Nucleus accumbens (tissue), 56 donors: ENCODE measurements around the gene MBD5.

ENCODE experiments used
- DNase-seq, 56 donors: peaks; one replicate each; lab custom pipeline; 2025; lab: John Stamatoyannopoulos, UW

The MBD5 gene

DNA sequence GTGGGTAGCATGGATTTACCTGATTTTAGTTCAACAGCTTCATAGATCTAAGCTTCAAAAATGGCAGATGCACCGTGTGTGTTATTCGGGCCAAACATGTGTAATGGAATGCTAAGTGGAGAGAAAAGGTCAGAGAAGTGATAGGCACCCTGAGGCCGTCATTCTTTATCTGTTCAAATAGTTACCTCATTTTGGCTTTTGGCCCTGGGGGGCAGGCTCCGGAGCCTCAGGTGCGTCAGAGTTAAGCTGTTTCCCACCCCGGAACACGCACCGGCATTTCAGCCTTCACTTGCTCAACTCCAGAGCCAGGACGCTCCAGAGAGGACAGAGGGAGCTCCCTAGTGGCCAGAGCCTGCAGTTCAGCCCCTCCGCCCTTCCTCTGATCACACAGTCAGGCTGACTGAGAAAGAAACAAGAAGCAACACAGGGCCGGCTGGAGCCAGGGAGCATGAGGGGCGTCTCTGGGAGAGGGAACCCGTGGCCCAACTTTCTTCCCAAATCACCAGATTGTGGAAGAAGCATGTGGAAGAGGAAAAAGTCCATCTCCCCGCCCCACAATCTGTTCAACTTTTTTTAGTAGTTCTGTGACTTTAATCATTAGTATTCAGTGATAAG, 488.5 kb downstream of the MBD5 start:
- peak in 50 of 56 donors; percentile 18 to 82 (median 53) for DNase-seq

DNA sequence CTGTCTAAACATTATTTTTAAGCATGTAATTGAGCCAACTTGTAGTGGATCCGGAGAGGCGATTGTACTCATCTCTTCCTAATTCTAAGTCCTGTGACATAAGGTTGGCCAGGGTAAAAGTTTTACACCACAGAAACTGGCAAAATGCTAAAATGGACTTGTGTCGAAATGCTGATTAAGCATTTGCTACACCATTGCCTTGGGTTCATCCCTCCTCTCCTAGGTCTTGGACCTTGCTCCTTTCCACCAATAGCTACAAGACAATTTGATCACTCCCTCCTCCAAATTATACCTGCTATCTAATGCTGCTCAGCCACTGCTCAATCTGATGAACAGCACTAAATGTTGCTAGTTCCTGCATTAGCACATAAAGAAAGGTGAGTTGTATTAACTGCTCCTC, 491.0 kb downstream of the MBD5 start:
- no peak for DNase-seq

DNA sequence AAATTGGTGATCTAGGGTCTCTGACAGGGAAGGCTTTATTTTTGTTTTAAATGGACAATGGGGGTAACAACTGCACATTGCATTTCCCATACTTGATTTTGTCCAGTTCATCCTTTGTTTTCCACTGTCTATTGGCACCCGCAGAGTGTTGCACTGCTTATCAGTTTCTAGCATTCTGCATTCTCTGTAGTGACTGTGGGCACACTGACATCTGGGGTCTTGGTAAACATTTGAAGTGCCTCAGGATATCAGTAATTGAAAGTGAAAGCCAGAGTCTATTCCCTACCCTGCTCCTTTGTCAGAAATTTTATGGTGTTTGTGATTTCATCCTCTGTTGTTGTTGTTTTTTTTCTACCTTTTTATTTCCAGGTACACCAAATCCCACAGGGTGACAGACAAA, 491.6 kb downstream of the MBD5 start:
- DNase-seq: no peak

DNA sequence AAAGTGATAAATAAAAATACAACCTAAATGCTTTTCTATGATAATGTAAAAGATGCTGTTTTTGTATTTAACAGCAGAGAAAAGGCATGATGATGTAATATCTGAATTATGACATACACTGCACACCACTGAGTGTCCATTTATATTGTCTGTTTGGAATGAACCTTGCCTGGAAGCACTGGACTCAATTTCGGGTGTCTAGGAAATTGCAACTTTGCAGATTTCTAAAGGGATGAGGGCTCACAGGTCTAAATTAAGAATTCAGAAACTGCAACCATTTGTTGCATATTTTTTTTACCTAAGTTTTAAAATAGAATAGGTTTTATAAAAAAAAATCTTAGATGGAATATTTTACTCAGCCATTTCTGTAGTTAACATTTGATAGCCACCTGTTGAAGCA, 492.5 kb downstream of the MBD5 start:
- no peak for DNase-seq

DNA sequence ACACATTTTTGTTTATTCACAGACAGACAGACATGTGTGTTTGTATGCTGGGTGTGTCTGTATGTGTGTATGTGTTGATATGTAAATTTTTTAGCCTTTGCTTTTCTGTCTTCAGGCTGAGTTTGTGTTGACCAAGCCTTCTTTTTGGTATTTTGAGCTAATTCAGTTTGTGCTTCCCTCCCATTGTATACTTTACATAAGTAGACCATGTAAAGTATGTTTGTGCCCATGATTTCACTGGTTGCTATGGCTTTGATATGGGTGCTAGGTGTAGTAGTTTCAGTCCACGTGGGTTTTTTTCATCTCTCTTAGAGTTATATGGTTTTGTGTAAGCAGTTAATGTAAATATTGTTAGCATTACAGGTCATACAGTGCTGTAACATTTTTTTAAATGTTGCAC, 494.2 kb downstream of the MBD5 start:
- DNase-seq: no peak

DNA sequence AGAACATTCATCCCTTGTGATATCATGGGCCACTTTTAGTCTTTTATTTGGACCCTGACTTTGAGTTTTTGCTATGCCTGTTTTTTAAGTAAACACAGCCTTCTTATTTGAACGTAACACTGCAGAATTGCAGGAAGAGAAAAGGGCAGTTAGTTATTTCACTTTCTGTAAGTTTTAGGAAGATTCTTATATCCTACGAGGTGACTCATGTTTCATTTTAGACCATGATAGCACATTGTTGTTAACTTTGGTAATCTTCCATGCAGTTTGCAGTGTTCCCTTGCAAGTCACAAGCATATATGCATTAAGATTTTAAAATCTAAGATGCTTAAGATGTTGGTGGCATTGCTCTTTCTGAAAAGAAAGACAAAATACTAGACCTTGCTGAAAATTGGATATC, 495.1 kb downstream of the MBD5 start:
- no peak for DNase-seq

DNA sequence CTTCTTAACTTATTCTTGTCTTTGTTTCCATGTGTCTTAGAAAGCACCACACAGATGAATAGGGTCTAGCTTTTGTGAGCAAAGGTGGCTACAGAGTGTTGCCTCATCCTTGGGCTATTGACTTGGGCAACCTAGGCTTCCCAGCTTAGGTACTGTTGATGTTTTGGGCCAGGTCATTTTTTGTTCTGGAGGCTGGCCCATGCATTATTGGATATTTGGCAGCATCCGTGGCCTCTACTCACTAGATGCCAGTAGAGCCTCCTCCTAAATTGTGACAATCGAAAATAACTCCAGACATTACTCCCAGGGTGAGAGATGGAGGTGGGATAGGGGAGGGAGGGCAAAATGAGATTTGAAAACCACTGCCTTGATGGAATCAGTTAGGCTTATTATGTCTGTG, 496.4 kb downstream of the MBD5 start:
- DNase-seq: no peak

DNA sequence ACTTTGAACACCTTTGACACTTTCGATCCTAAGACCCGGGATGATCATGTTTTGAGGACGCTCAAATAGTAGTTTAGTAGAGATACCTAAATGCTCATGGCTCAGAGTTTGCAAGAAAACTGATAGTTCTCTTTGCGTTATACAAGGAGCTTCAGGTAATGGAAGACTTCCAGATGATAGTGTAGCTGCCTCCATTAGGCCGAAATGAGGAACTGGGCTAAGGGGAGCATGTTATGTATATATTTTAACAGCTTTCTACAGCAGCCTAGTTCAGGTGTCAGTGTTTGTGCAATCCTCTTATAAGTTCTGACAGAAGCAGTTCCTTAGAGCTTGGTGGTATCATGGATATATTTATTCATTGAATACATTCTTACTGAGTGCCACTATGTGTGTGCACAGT, 496.9 kb downstream of the MBD5 start:
- no peak for DNase-seq

DNA sequence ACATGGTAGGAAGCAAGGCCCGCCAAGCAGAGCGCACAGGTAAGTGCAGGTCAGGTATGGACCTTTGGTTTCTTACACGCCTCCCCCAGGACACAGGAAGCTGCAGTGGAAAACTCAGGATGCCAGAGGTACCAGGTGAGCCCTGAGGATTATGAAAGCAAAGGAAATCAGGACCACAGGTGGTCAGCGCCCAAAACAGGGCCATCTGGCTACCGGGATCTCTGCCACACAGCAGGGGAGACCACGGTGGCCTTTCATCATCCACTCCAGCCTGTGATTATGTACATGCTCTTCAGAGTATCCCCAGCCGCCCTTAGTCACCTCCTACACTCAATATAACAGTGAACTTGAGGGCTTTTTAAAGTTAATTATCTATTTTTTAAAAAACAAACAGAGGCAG, 498.1 kb downstream of the MBD5 start:
- no peak for DNase-seq

DNA sequence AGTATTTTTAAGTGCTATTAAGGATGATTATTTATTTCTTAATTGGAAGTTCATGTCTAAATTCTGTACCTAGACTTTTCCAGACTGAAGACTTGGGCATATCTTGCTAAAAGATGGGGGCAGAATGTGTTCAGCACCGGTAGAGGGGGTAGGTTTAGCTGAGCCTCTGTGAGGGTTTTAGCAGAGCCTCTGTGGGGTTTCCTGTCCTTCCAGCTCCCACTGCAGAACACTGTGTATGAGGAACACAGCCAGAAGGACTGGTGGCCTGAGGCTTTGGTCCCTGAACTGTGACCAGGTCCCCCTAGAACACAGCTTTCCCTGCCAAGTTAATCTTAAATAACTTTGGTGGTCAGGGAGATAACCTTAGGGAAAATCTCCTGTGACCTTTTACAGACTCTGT, 500.3 kb downstream of the MBD5 start:
- no peak for DNase-seq

DNA sequence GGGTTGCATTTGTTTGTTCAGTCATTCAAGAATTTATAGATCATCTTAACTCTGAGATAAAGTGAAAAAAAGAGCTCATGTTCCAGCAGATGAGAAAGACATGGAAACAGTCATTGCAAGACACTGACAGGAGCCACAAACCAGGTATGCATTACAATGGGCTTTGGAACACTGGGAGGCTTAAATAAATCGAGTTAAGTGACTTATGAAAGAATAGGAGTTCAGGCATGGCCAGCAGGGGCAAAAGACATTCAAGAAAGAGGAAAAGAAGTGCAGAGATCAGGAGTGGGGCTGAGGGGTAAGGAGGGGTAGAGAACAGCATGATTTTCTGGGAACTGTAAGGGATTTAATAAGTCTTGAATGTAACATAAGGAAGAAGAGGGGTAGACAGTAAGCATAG, 502.4 kb downstream of the MBD5 start:
- DNase-seq: no peak

DNA sequence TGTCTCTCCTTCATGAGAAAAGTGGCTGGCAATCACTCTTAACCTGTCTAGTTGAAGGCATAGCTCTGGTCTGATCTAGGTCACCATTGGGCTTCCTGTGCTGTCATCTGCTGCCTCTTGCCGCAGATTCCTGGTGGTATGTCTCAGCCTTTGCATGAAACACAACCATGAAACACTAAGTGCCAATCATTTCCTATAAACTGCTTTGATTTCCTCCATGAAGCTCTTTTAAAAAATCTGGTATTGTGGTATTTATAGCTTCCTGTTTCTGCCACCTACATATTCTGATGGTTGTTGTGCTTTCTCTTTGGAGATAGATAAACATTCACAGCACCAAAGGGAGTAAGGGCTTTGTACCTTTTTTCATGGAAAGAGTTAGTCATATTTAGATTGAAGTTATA, 503.6 kb downstream of the MBD5 start:
- no peak for DNase-seq

DNA sequence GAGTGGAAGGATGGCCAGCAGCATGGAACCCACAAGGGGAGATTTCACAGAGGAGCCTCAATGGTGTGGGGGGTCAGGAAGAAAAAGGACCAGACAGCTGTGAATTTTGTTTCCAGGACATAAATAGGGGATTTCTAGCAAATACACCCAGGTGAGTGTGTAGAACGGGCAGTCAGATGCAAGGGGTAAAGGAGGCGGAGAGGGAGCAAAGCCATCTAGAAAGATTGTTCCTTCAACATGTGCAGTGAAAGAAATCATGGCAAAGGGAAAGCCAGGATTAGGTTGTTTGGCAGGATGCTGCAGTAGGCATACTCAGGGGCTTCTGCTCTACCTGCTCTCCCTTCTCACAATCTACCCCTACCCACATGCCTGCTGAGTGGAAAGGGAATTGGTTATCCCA, 504.2 kb downstream of the MBD5 start:
- DNase-seq: no peak

DNA sequence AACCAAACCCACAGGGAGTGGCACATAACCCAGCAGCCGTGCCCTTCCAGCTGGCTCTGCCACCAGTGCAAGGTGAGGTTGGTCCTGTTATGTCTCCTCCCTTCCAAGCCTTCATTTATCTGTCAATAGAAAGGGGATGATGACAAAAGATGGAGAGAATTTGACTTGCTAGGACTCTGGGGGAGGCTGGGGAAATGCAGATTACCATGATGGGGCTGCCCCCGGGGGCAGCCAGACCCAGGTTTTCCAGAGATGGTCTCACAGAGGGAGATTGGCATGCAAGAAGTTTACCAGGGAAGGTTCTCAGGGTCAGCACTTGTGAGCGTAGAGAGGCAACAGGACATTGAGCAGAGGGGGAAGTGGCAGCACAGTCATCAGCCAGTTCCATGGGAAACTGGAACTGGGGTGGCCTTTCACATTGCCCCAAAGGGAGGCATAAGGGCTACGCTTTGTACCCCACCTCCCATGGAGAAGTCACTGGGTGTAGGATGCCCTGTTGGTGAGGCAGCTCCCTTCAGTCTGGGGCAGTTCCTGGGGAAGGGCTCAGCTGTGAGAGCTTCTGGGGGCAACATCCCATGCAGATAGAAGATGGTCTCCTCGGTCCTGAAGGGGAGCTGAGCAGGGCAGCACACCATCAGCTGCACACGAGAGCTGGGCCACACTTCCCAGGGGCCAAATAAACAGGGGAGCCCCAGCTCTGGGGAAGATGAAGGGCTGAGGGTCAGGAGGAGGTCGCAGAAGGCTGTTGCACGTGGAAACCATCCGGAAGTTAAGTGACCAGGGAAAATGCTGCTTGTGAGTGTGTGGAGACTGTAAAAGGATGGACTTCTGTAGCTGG, 505.8 kb downstream of the MBD5 start:
- no peak for DNase-seq

DNA sequence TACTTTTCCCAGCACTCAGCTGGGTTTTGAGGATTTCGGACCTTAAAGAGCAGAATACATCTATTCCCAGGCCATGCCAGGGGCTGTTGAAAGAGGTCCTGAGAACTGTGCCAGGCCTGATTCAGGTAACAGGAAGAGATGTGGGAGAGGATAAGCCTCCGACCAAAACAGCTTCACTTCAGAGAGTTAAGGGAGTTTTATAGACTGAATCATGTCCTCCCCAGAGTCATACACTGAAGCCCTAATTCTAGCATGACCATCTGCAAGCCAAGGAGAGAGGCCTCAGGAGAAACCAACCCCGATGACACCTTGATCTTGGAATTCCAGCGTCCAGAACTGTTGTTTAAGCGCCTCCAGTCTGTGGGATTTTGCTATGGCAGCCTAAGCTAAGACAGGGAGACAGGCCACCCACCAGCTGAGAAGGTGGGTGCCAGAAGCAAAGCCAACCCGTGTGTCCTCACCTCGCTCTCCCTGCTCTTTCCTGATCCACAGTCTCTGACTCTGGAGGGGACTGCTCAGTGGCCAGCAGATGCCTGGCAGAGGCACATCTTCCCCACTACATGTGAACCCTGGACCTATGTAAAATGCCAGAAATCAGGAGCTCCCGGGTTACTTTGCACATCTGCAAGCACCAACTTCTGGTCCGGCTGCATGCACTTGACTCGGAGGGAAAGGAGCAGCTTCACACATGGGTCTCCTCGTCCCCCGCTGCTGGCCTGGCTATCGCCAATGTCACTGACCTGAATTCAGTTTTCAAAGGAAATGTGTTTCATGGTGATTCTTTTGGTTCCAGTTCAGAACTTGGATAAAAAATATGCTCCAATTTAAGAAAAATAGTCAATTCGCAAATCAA, 506.8 kb downstream of the MBD5 start:
- DNase-seq: no peak

DNA sequence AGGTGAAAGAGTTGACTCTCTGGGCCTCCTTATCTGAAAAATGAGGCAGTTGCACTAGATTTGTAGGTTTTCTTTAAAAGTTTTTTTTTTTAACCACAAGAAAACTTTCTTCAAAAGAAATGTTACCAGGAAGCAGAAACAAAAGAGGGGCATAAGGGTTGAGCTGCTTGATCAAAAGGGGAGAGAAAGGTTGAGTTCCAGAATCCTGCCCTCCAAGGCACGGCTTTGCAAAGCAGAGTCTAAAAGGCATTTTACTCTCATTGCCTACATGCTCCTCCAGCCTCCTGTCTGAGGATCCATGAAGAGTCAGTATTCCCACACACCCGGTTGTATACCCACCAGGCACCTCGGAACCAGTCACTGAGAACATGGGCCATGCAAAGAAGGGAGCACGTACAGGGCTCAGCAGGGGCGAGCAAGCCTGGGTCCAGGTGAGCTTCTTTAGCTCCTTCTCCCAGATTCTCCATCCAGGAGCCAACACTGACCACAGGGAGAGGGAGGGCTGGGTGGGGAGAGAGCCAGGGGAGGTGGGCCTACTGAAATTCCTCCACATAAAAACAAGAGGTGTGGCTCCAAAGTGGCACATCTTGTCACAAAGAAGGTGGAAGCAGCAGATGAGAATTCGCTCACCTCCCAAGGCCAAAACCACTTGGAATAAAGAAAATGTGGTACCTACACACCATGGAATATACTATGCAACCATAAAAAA, 507.6 kb downstream of the MBD5 start:
- DNase-seq: no peak

DNA sequence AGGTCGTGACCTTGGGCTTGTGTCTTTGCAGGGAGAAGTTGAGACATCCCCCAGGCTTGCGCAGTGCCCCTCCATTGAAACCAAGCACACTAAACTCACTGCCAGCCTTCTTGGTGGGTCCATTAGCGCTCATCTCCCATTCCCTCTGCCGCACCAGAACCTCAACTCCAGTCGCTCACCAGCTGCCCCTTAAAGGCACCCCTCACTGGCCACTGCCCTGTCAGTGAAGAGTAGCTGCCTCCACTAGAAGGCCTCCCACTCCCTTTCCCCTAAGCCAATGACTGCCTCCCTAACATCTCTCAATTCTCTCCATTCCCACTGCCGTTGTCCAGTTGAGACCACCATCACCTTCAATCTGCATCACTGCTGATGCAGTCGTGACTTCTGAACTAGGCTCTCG, 508.9 kb downstream of the MBD5 start:
- no peak for DNase-seq

DNA sequence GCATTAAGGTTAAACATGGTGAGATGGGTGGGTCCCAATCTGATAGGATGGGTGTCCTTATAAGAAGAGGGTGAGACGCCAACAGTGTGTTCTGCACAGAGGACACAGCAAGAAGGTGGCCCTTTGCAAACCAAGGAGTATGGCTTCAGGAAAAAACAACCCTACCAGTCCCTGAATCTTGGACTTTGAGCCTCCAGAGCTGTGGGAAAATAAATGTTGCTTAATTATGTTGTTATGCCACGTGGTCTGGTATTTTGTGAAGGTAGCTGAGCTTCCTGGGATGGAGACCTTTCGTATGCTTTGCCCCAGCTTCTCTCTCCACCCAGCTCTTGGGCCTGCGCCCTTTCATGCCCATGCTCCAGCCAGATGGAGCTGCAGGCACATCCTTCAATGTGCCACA, 509.5 kb downstream of the MBD5 start:
- DNase-seq: no peak

DNA sequence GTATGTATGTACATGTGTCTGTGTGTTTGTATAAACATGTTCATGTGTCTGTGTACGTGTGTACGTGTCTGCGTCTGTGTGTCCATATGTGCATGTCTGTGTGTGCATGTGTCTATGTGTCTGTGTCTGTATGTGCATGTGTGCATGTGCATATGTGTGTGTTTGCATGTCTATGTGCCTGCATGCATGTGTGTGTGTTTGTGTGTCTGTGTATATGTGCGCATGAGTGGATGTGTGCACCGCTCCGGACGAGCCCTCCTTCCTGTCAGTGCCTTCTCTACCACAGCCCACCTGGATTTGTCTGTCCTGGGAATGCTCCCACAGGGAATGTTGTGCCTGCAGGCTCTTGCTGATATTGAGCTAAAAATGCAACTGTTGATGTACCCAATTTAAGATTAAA, 510.3 kb downstream of the MBD5 start:
- no peak for DNase-seq

DNA sequence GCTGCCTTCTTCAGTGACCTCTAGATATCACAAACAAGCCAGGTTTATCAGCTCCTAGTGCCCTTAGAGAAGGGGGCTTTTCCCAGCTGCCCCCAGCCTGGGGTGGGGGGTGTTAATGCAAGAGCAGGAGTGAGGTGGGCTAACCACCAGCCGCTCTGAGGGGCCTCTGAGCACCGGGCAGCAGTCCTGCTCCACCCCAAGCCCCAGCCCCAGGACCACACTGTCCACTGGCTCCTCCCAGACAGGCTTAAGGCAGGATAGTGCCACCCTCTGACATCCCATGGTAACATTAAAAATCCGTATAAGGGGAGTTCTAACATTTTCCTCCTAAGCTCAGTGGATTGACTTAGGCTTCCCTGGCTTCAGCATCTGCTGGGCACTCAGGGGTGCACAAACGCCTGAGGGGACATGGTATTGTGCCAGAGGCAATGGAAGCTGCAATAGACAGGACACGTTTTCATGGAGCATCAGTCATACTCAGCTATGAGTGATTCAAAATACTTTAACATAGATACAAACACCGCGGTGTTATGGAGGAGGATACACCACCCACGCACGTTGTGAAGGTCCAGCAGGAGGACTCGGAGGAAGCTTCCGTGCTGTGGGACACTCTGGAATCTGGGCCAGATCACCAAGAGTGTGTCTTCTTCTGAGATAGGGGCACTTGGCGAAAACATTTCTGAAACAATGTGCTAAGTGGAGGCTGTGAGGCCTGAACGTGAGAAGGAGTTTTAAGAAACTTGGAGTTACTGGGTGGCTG, 511.0 kb downstream of the MBD5 start:
- no peak for DNase-seq
